Colonic mucosa (tissue), 4 donors: ENCODE results near the gene NHLRC4. TPM values are rescaled to one million over a fixed set of nuclear protein-coding genes. Genes with fewer than 3 reads are reported as not detected.

Experiments
- DNase-seq: peaks from one replicate; pipeline ENCODE4 v3.0.0-alpha.2; 2020
- H3K27ac ChIP-seq: fragments of 200-600 bp; one replicate; pipeline ENCODE4 v1.8.0; 2021
- H3K27me3 ChIP-seq: fragments of 200-600 bp; one replicate; pipeline ENCODE4 v1.8.0; 2021
- H3K36me3 ChIP-seq: fragments of 200-600 bp; one replicate; pipeline ENCODE4 v1.8.0; 2021
- H3K4me1 ChIP-seq: fragments of 200-600 bp; one replicate; pipeline ENCODE4 v1.8.0; 2021; ENCODE audit warnings: mild to moderate bottlenecking
- H3K4me3 ChIP-seq: fragments of 200-600 bp; one replicate; pipeline ENCODE4 v1.8.0; 2021
- H3K9ac ChIP-seq, 2 donors: one replicate each; pipeline ENCODE4 v1.7.0; 2013; ENCODE audit warnings: control low read depth in 2 of 2, low read depth in 2 of 2, low read length in 2 of 2
- H3K9me3 ChIP-seq: fragments of 200-600 bp; one replicate; pipeline ENCODE4 v1.8.0; 2021
- intact Hi-C: fragments of 100-400 bp; cut with DNase I; formaldehyde crosslinking; loops from one replicate; pipeline ENCODE4 v1.14.1; 2022
- total RNA-seq, 2 donors: library from RNA; stranded (reverse); fragmentation: NEBNext Ultra II Directional in 1 of 2; extraction: Animal tissue kit (Norgen Biotek cat#: 25700) in 1 of 2; gene quantifications; one replicate each; pipeline ENCODE4 v1.2.1, GENCODE V29; 2021
- TF ChIP-seq, protein P1 (sequence below): fragments of 200-600 bp; IDR thresholded peaks from one replicate; pipeline ENCODE4 v1.8.0; 2022; ENCODE audit warnings: antibody characterized with exemption, mild to moderate bottlenecking
- donor health status: healthy.
- donor health status: DM: no; HTN: no; CAD: no.
- donor health status: DM: no; HTN: no; CAD: no.

The NHLRC4 gene, protein sequence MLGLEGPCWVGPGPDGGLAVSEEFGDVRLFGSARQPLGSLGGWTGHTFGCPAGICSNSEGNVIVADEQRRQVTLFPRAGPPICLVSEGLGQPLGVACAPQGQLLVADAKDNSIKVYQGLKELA
- total RNA-seq = under 1 TPM; 0.32 to 0.35 TPM

DNA sequence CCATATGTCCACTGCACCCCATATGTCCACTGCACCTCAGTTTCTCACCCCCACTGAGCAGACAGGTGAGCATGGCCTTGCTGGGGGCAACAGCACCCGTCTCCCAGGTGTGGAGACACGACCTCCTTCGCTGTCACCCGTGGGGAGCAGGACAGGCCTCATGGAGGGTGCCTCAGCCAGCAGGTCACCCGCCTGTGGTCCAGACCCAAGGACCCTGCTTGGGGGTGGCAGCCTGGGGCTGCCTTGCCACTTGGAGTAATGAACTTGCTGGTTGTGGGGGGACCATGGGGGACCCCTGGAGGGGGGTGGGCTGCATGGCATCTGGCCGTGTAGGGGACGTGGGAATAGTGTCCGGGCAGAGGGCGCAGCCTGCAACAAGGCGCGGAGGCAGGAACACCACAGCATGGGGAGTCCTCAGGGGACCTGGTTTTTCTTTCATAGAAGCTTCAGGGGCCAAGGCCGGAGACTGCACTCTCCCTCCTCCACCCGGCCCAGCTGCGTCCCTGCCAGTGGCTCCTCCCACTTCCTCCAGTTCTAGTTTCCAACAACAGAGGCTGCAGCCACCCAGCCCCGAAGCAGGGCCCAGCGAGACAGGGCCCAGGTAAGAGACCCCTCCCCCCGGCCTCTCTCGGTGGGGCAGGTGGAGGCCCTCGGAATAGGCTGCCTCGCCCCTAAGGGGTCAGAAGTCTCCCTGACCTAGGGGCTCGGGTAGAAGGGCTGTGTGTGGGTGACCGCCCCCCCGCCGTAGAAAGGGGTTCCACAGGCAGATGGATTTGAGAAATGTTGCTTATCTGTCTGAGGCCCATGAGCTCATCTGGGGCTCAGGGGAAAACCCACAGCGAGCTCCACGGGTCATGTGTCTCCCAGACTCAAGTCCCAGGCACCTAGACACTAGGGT lies at the start of gene NHLRC4:
Gene NHLRC4, plus strand, starts transcription at position 531 of the 898 bp plus-strand sequence. CDS start 1,043 bp downstream, outside the sequence.
- TF ChIP-seq, protein P1, sequence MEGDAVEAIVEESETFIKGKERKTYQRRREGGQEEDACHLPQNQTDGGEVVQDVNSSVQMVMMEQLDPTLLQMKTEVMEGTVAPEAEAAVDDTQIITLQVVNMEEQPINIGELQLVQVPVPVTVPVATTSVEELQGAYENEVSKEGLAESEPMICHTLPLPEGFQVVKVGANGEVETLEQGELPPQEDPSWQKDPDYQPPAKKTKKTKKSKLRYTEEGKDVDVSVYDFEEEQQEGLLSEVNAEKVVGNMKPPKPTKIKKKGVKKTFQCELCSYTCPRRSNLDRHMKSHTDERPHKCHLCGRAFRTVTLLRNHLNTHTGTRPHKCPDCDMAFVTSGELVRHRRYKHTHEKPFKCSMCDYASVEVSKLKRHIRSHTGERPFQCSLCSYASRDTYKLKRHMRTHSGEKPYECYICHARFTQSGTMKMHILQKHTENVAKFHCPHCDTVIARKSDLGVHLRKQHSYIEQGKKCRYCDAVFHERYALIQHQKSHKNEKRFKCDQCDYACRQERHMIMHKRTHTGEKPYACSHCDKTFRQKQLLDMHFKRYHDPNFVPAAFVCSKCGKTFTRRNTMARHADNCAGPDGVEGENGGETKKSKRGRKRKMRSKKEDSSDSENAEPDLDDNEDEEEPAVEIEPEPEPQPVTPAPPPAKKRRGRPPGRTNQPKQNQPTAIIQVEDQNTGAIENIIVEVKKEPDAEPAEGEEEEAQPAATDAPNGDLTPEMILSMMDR = no peak
- H3K4me3 ChIP-seq = peak within 1 kb of the TSS; percentile 19
- peaks cover 20% of the 10 kb centered on the region for H3K4me1 ChIP-seq
- intact Hi-C loops = no loop called here
- peak; percentile 76 for DNase-seq
- no peaks in the 10 kb centered on the region for H3K36me3 ChIP-seq
- H3K27ac ChIP-seq = no peak within 1 kb of the TSS
- no peaks in the 10 kb centered on the region for H3K27me3 ChIP-seq
- no peaks in the 10 kb centered on the region for H3K9me3 ChIP-seq
- peak within 1 kb of the TSS; percentile 9 to 57 for H3K9ac ChIP-seq

DNA sequence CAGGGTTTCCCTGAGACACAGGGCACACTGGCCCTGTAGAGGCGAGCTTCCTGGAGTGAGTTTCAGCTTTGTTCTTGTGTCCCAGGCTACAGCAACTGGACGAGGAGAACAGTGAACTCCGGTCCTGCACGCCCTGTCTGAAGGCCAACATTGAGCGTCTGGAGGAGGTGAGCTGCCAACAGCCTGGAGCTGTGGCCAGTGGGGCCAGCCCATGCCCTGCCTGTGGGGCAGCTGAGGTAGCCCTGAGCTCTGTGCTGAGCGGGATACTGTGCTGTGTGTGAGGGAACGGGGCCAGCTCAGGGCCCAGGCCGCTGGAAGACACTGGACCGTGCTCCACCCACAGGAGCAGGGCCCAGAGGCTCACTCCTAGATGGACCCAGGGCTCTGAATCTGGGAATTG lies 47.9 kb upstream of the NHLRC4 start:
- TF ChIP-seq, protein P1 = no peak
- H3K36me3 ChIP-seq = no peaks in the 10 kb centered on the region
- H3K9me3 ChIP-seq = no peaks in the 10 kb centered on the region
- no peaks in the 10 kb centered on the region for H3K27me3 ChIP-seq
- no peaks in the 10 kb centered on the region for H3K4me1 ChIP-seq
- no peak for DNase-seq
- no peak overlapping the region for H3K4me3 ChIP-seq
- no peak overlapping the region for H3K9ac ChIP-seq
- no peak overlapping the region for H3K27ac ChIP-seq
- intact Hi-C loops = no loop called here

DNA sequence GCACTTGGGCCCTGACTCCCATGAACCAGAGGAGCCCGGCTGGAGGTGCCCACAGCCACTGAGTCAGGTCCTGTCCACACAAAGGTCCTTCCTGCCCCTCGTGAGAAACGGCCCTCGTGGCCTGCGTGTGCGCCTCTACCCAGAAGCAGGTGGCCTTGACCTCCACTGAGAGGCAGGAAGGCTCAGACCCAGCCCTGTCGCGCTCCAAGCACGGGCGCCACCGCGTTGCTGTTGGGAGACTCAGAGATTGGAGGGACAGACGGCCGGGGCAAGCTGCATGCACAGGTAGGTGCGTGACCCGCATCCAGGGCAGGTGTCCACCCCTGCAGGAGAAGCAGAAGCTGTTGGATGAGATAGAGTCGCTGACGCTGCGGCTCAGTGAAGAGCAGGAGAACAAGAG lies 47.4 kb upstream of the NHLRC4 start:
- no peaks in the 10 kb centered on the region for H3K36me3 ChIP-seq
- no peaks in the 10 kb centered on the region for H3K4me1 ChIP-seq
- no peaks in the 10 kb centered on the region for H3K9me3 ChIP-seq
- H3K4me3 ChIP-seq = no peak overlapping the region
- intact Hi-C loops = no loop called here
- no peak for DNase-seq
- TF ChIP-seq, protein P1 = no peak
- H3K27ac ChIP-seq = no peak overlapping the region
- H3K9ac ChIP-seq = no peak overlapping the region
- H3K27me3 ChIP-seq = no peaks in the 10 kb centered on the region

DNA sequence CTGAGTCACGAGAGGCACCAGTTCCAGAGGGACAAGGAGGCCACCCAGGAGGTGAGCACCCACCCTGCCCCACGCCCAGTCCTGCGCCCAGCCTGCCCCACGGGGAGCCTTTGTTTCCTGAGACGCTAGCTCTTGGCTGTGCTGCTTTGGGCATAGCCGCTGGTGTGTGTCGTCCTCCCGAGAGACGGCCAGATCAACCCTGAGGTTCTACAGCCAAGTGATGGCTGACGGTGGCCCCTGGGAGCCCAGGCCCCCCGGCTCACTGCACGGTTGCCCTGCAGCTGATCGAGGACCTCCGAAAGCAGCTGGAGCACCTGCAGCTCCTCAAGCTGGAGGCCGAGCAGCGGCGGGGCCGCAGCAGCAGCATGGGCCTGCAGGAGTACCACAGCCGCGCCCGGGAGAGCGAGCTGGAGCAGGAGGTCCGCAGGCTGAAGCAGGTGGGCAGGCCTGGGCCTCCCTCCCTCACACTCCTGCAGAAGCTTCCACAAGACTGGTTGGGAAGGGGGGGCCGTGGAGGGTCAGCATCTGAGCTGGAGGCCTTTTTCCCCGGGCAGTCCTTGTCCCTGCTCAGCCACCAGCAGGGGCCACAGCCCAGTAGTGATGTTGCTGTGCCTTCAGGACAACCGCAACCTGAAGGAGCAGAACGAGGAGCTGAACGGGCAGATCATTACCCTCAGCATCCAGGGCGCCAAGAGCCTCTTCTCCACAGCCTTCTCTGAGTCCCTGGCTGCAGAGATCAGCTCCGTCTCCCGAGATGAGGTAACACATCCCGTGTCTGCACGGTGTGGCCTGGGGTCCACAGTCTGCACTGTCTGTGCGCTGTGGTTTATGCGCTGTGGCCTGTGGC lies 46.7 kb upstream of the NHLRC4 start:
- TF ChIP-seq, protein P1 = no peak
- Histone ChIP-seq H3K9ac (no peak overlapping the region), H3K27me3 (no peaks in the 10 kb centered on the region), H3K9me3 (no peaks in the 10 kb centered on the region), H3K36me3 (no peaks in the 10 kb centered on the region), H3K4me1 (no peaks in the 10 kb centered on the region), H3K4me3 (no peak overlapping the region), H3K27ac (no peak overlapping the region)
- DNase-seq = no peak
- intact Hi-C loops = no loop called here

DNA sequence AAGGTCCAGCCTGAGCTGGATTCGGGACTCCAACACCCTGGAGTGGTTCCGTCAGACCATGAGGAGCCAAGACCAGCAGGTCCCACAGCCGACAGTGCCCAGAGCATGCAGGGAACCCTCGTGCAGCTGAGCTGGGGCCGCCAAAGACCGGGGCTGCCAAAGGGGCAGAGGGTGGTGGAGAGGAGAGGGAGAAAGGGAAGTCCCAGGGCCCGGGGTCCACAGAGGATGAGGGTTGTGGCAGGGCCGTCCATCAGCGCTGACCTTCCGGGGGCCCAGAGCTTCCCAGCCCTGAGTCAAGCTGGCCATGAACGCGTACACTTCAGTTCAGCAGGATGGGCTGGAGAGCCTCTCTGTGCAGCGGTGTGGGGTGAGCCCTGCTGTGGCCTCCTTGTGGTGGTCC lies 46.0 kb upstream of the NHLRC4 start:
- Histone ChIP-seq H3K27ac (no peak overlapping the region), H3K4me1 (peaks cover 5% of the 10 kb centered on the region), H3K4me3 (no peak overlapping the region), H3K27me3 (no peaks in the 10 kb centered on the region), H3K36me3 (no peaks in the 10 kb centered on the region), H3K9me3 (no peaks in the 10 kb centered on the region), H3K9ac (no peak overlapping the region)
- DNase-seq = no peak
- intact Hi-C loops = no loop called here
- TF ChIP-seq, protein P1 = no peak
